HG02623 (cell line): ENCODE results near the gene CELF1.

Source experiments
- ATAC-seq: cut with Tn5 transposase; IDR thresholded peaks from one replicate; pipeline ENCODE4 v1.9.1; 2021; ENCODE audit warnings: moderate library complexity; ENCODE audit not compliant: unreplicated experiment

The CELF1 gene

DNA sequence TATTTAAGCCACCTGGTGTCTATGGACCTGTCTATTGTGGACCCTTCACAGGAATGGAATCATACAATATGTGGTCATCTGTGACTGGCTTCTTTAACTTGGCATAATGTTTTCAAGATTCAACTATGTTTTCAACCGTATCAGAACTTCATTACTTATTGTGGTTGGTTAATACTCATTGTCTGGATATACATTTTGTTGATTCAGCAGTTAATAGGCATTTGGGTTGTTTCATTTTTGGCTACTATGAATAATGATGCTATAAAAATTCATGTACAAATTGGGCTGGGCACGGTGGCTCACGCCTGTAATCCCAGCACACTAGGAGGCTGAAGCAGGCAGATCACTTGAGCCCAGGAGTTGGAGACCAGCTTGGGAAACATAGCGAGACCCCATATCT is 101.5 kb downstream of the CELF1 start:
- ATAC-seq, result no peak

DNA sequence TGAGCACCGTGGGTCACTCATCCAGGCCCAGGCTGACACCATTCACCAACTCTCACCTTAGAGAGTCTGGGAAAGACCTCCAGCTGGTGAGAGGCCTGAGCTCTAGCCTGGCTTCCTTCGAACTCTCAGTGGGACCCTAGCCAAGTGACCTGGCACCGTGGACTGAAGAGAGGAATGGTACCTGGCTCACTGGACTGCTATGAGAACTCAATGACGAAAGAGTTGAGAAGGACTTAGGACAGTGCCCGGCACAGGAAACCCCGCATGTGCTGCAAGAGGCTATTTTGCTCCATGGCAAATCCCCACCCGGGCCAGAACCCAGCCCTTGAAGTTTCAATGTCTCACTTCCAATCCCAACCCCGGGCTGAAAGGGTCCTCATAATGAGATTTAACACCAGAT is 103.4 kb downstream of the CELF1 start:
- ATAC-seq, result no peak

GRCh38 chr11:47448566-47449427 is 104.1 kb downstream of the CELF1 start, which contains the start of gene RAPSN:
Gene RAPSN (minus strand): TSS chr11:47449136. CDS start chr11:47448964, 172 bp downstream.
- no peak for ATAC-seq

DNA sequence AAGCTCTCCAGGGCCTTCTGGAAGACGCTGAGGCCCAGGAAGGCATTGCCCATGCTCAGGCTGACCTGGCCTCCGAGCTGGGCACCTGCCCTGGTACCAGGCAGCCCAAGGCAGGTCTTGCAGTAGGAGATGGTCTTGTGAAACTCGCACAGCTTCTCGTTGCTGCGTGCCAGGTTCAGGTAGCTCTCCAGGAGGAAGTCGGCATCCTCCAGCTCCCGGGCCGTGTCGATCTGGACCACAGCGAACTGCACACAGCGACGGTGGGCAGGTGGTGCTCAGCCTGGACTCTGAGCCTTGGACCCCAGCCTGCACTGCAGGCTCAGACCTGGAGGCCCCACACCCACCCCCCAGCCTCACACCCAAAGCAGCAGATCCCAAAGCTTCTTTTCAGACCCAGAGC is 105.0 kb downstream of the CELF1 start:
- ATAC-seq, result no peak

- no peak for ATAC-seq
Observed at GRCh38 chr11:47446833-47447232, 106.1 kb downstream of the CELF1 start.

DNA sequence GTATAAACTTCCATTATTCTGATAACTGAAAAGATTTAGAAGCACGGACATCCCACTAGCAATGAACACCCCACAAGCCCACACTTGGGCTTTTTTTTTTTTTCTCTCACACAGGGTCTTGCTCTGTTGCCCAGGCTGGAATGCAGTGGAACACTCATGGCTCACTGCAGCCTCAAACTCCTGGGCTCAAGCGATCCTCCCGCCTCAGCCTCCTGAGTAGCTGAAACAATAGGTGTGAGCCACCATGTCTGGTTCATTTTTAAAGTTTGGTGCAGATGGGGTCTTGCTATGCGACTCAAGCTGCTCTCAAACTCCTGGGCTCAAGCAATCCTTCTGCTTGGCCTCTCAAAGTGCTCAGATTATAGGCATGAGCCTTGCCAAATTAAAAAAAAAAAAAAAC is 107.1 kb downstream of the CELF1 start:
- ATAC-seq, result no peak

DNA sequence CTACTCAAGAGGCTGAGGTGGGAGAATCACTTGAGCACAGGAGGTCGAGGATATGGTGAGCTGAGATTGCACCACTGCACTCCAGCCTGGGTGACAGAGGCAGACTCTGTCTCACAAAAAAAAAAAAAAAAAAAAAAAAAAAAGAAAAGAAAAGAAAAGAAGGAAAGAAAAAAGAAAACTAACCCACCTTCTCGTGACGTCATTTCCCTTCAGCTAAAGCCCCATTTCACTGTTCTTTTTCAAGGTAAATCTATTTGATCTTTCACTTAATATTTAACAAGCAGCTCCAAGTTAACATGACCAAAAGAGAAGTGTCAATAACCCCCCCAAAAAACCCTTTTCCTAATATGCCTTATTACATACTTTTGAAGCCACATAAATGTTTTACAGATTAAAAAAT is 109.1 kb downstream of the CELF1 start:
- no peak for ATAC-seq

DNA sequence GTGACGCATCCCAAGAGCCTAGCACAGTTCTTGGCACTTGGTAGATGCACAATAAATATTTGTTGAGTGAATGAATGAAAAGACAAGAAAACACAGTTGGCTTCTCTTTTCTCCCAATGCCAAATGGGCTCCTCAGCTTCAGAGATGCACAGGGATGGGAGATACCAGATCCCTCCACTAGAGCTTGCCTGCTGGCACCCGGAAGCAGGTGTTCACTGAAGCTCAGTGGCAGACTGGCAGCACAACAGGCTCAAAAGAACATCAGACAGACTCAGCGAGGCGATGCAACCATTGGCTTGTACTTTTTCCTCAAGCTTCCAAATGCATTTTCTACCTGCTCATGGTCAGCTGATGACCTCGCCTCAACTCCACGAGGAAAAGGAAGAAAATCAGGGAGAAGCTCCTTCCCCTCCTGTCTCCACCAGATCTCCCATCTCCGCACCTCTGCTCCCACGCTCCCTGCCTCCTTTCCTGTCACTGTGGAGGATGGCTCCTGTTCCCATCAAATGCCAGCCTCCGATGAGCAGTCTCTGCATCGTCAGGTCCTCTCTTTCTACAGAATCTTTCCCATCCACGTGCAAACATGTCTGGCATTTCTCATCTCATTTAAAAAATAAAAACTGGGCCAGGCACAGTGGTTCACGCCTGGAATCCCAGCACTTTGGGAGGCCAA is 109.8 kb downstream of the CELF1 start:
- no peak for ATAC-seq

GRCh38 chr11:47442514-47442913 is 110.4 kb downstream of the CELF1 start:
- no peak for ATAC-seq

GRCh38 chr11:47441421-47441820 is 111.5 kb downstream of the CELF1 start:
- ATAC-seq, result no peak

- ATAC-seq, result no peak
Observed at GRCh38 chr11:47440054-47440476, 112.9 kb downstream of the CELF1 start.

DNA sequence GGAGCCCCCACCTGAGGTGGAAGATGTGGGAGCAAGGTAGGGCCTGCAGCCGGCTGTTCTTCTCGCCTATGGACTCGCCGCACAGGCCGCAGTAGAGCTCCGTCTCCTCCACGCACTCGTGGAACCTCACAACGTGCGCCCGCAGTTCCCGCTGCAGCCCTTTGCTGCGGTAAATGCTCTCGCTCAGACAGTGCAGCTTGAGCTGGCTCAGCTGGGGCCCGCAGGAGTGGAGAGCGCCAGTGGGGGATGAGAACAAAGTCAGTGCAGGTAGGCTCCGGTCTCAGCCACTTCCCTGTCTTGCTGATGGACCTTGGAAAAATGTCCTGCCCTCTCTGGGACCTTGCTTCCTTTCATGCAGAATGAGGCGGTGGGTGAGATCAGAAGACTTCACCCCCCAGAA is 114.2 kb downstream of the CELF1 start:
- ATAC-seq, result no peak

DNA sequence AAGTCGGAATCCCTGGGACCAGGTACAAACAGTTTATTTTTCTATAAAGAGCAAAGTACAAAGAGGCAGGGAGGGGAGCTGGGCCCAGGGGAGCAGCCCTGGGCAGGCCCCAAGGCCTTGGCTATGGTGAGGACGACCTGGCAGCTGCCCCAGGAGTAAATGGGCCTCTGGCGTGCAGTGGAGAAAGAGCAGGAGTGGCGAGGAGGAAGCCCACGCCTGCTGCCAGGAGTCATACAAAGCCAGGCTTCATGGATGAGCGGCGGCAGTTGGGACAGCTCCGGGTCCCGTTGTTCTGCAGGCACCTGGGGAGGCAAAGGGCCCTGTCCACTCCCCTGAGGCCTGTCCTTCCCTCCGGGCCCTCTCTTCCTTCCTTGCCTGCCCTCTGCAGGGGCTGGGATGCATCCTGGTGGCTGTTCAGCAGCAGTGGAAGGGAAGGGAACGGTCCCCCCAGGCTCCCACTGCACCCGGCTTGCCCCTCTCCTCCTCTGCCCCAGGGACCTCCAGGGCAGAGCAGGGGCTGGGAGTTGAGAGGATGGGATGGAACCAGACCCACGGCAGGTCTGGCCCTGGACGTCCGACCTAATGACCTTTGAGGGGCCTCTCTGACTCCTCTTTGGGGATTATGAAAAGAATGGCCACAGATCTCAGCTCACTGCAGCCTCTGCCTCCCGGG is 115.0 kb downstream of the CELF1 start:
- no peak for ATAC-seq

GRCh38 chr11:47437218-47437745 is 115.7 kb downstream of the CELF1 start:
- no peak for ATAC-seq

DNA sequence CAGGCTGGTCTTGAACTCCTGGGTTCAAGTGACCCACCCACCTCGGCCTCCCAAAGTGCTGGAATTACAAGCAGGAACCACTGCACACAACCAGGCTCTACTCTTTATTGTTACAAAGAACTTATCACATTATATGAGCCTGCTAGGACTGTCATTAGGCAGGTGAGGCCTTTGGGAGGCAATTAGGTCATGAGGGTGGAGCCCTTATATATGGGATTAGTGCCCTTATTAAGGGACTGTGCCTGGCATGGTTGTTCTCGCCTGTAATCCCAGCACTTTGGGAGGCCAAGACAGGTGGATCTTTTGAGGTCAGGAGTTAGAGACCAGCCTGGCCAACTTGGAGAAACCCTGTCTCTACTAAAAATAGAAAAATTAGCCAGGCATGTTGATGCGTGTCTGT is 116.2 kb downstream of the CELF1 start:
- no peak for ATAC-seq

DNA sequence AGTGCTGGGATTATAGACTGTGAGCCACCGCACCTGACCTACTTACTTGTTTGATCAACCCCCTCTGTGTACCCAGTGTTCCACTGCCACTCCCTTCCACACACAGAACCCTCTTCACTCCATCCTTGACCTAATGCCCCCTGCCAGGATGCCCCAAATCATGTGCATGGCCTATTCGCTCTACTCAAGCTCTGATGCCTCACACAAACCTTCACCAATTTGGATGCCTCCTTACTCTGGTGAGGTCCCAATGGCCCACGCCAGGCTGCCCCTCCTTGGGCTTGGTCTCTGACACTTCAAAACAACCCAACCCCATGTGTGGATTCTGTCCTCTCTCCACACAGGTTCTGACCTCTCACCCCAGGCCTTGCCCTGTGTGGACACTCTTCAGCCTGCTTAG is 117.2 kb downstream of the CELF1 start:
- ATAC-seq, result no peak

GRCh38 chr11:47434011-47434786 is 118.7 kb downstream of the CELF1 start:
- ATAC-seq, result no peak

- ATAC-seq, result no peak
Observed at GRCh38 chr11:47433157-47433556, 119.8 kb downstream of the CELF1 start.

DNA sequence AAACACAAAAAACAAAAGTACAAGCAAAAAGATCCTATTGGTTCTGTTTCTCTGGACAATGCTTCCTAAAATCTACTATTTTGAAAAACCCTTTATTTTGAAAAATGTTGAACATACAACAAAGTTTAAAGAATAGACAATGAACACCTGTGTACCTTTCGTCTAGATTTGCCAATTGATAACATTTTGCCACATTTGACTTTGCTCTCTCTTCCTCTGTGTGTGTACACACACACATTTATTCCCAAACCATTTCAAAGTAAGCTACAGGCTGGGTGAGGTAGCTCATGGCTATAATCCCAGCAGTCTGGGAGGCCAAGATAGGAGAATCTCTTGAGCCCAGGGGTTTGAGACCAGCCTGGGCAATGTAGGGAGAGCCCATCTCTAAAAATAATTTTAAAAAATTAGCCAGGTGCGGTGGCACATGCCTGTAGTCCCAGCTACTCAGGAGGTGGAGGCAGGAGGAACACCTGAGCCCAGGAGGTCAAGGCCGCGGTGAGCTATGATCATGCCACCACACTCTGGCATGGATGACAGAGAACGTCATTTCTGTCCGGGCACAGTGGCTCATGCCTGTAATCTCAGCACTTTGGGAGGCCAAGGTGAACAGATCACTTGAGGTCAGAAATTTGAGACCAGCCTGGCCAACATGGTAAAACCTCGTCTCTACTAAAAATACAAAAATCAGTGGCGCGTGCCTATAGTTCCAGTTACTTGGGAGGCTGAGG is 121.4 kb downstream of the CELF1 start:
- no peak for ATAC-seq

GRCh38 chr11:47430524-47430923 is 122.4 kb downstream of the CELF1 start:
- no peak for ATAC-seq
